GM18499 (cell line): ENCODE results near the gene ABHD11.

ENCODE experiments used
- ATAC-seq: cut with Tn5 transposase; IDR thresholded peaks from one replicate; pipeline ENCODE4 v1.9.1; 2021; ENCODE audit warnings: moderate number of reproducible peaks; ENCODE audit not compliant: insufficient read depth, unreplicated experiment

ABHD11 gene

GRCh38 chr7:73703757-73704639, 34.6 kb downstream of the ABHD11 start:
- no peak for ATAC-seq

GRCh38 chr7:73703225-73703624, 35.4 kb downstream of the ABHD11 start:
- no peak for ATAC-seq

- ATAC-seq: no peak
These were observed 35.9 kb downstream of the ABHD11 start for GRCh38 chr7:73702665-73703064.

- ATAC-seq: no peak
These were observed 36.4 kb downstream of the ABHD11 start for GRCh38 chr7:73702226-73702625.

- ATAC-seq: no peak
These were observed 37.1 kb downstream of the ABHD11 start for GRCh38 chr7:73701357-73701995.

- no peak for ATAC-seq
These were observed 37.9 kb downstream of the ABHD11 start for GRCh38 chr7:73700581-73701134.

- no peak for ATAC-seq
These were observed 38.6 kb downstream of the ABHD11 start for GRCh38 chr7:73700069-73700423.

- ATAC-seq: no peak
These were observed 39.1 kb downstream of the ABHD11 start for GRCh38 chr7:73699370-73700068.

- no peak for ATAC-seq
These were observed 40.2 kb downstream of the ABHD11 start for GRCh38 chr7:73698410-73698809.

GRCh38 chr7:73696372-73696771, 42.2 kb downstream of the ABHD11 start:
- ATAC-seq: no peak

- ATAC-seq: no peak
These were observed 48.0 kb downstream of the ABHD11 start for GRCh38 chr7:73690646-73691045.

- no peak for ATAC-seq
These were observed 50.3 kb downstream of the ABHD11 start for GRCh38 chr7:73688288-73688687.
